ENCODE measurements around the gene GBF1.
"Not testable (repeated sequence)": the region's sequence is repeated elsewhere in the genome, so short reads cannot be mapped to it uniquely, and the experiment has no call there.

The GBF1 gene

GRCh38 chr10:102274062-102274461, 28.7 kb downstream of the GBF1 start:
- no peak for DNase-seq (ENCODE audit: low read depth)

GRCh38 chr10:102275343-102275742, 30.0 kb downstream of the GBF1 start:
- DNase-seq (ENCODE audit: low read depth): no peak

GRCh38 chr10:102279104-102279503, 33.8 kb downstream of the GBF1 start:
- DNase-seq (ENCODE audit: low read depth): no peak

GRCh38 chr10:102280397-102281101, 35.2 kb downstream of the GBF1 start:
- no peak for DNase-seq (ENCODE audit: low read depth)

GRCh38 chr10:102281102-102281487, 35.8 kb downstream of the GBF1 start:
- DNase-seq (ENCODE audit: low read depth): no peak

GRCh38 chr10:102283488-102283887, 38.2 kb downstream of the GBF1 start:
- DNase-seq (ENCODE audit: low read depth): no peak

GRCh38 chr10:102283890-102284289, 38.6 kb downstream of the GBF1 start:
- no peak for DNase-seq (ENCODE audit: low read depth)

- DNase-seq (ENCODE audit: low read depth): no peak
These were observed 39.2 kb downstream of the GBF1 start for GRCh38 chr10:102284531-102284930.

GRCh38 chr10:102285133-102285532, 39.8 kb downstream of the GBF1 start:
- DNase-seq (ENCODE audit: low read depth): no peak

- no peak for DNase-seq (ENCODE audit: low read depth)
These were observed 40.9 kb downstream of the GBF1 start for GRCh38 chr10:102286216-102286615.

GRCh38 chr10:102287538-102287937, 42.2 kb downstream of the GBF1 start:
- peak; percentile 33 for DNase-seq (ENCODE audit: low read depth)

- DNase-seq (ENCODE audit: low read depth): no peak
These were observed 42.7 kb downstream of the GBF1 start for GRCh38 chr10:102287991-102288390.

- DNase-seq (ENCODE audit: low read depth): no peak
These were observed 44.0 kb downstream of the GBF1 start for GRCh38 chr10:102289356-102289755.

GRCh38 chr10:102289840-102290239, 44.5 kb downstream of the GBF1 start:
- no peak for DNase-seq (ENCODE audit: low read depth)

GRCh38 chr10:102291221-102291905, 46.0 kb downstream of the GBF1 start:
- DNase-seq (ENCODE audit: low read depth): no peak

- no peak for DNase-seq (ENCODE audit: low read depth)
These were observed 51.8 kb downstream of the GBF1 start for GRCh38 chr10:102297101-102297500.

- DNase-seq (ENCODE audit: low read depth): no peak
These were observed 53.6 kb downstream of the GBF1 start for GRCh38 chr10:102298899-102299298.

- peak; percentile 80 for DNase-seq (ENCODE audit: low read depth)
These were observed 54.5 kb downstream of the GBF1 start for GRCh38 chr10:102299873-102300272.

GRCh38 chr10:102300278-102300843, 55.0 kb downstream of the GBF1 start:
- peak; percentile 88 for DNase-seq (ENCODE audit: low read depth)

GRCh38 chr10:102300912-102301311, 55.6 kb downstream of the GBF1 start:
- DNase-seq (ENCODE audit: low read depth): not testable (repeated sequence)

GRCh38 chr10:102301332-102301731, 56.0 kb downstream of the GBF1 start:
- not testable (repeated sequence) for DNase-seq (ENCODE audit: low read depth)

GRCh38 chr10:102302611-102303010, 57.3 kb downstream of the GBF1 start:
- DNase-seq (ENCODE audit: low read depth): peak; percentile 55

GRCh38 chr10:102306006-102306405, 60.7 kb downstream of the GBF1 start:
- DNase-seq (ENCODE audit: low read depth): no peak
